H1 (cell line): ENCODE results near the gene CORO1C. TPM values are rescaled to one million over a fixed set of nuclear protein-coding genes. Genes with fewer than 3 reads are reported as not detected.

Source experiments
- PHF8 ChIP-seq: fragments of 200-600 bp; sonication (generic); conservative IDR thresholded peaks from 2 replicates; pipeline ENCODE4 v1.7.1; 2012; ENCODE audit warnings: low read depth, mild to moderate bottlenecking, inconsistent platforms, low read length, moderate library complexity
- polyA plus RNA-seq, 7 experiments: library from polyadenylated mRNA; depleted of rRNA in 3 of 7; stranded (reverse) in 5 of 7; unstranded in 2 of 7; fragments of >200 nt in 5 of 7; fragments of 200-250 nt in 2 of 7; gene quantifications; 1 replicate in 5 of 7; 2 replicates in 1 of 7; 4 replicates in 1 of 7; pipeline versions ENCODE4 v1.2.1 to v1.2.3, GENCODE V29; 2011 to 2013; ENCODE audit warnings: missing spikeins in 2 of 7, mixed read lengths in 2 of 7
- total RNA-seq: library from RNA; stranded (reverse); fragmentation: NEBNext Ultra II Directional; extraction: Animal tissue kit (Norgen Biotek cat#: 25700); gene quantifications from 2 replicates; pipeline ENCODE4 v1.2.1, GENCODE V29; 2021

CORO1C gene
- total and polyA plus RNA-seq, 2 of the 8 experiments (the other 6 are each of a cell fraction or from before 2014, with no cell fraction given) = 72.7 to 120 TPM

DNA sequence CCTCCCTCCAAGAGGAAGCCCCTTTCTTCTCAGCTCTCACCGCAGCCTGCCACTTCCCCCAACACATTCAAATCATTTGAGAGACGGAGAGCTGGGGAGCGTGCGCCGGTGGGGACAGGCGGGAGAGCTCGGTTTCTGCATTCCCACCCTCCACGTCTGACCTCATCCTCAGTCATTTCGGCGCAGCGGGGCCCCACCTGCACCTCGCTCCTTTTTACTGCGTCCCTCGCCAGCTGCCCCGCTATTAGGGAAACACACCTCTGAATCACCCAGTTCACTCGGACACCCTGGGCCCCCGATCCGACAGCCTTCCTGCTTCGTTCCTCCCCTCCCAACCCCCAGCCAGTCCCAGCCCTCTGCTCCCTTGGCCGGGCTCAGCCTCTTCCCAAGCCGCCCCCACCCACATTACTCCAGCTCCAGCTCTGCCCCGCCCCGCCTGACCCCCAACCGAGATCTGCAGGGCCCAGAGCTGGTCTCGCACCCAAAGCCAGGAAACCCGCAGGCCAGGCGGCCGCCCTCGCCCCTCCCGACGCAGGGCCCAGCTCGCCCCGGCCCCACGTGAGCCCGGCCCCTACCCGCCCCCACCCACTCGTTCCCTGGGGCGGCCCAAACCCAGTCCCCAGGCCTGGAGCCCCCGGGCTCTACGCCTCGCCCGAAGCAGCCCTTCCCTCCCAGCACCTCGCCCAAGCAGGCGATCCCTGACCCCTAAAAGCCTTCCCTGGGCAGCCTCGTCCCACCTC is 783 bp downstream of the CORO1C start (continued):
- TF ChIP-seq PHF8 = peak; percentile 25; the same call in 1 of the 2 replicates
